ENCODE measurements around the gene ITPRID2.
A peak's percentile ranks its signal among the peaks of the same experiment; 100 is the strongest.

The ITPRID2 gene

GRCh38 chr2:181877181-181877664, 14.3 kb upstream of the ITPRID2 start:
- in situ Hi-C loops (cut with MboI; ENCODE audit: low pct_unique_long_range_greater_than_20kb, low sequenced_read_pairs) = no loop called here
- no peak for DNase-seq

DNA sequence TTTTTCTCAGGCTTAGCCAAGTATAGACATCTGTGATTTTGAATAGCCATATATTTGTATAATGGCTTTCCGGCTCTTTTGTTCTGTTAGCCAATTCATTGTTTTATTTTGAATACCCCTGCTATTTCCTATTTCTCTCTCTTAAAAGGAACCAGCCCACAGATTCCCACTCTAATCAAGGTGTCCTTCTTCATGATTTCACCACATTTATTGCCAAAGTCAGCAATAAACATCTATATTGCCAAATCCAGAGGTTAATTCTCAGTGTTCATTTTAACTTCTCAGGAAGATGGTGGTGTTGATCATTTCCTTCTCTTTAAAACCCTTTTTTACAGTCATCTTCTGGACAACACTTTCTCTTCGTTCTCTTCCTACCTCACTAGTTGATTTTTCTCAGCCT, 13.1 kb upstream of the ITPRID2 start:
- in situ Hi-C loops (cut with MboI; ENCODE audit: low pct_unique_long_range_greater_than_20kb, low sequenced_read_pairs) = no loop called here
- no peak for DNase-seq

GRCh38 chr2:181879295-181879694, 12.2 kb upstream of the ITPRID2 start:
- no peak for DNase-seq
- in situ Hi-C loops (cut with MboI; ENCODE audit: low pct_unique_long_range_greater_than_20kb, low sequenced_read_pairs) = no loop called here

GRCh38 chr2:181882246-181883020, 9.1 kb upstream of the ITPRID2 start:
- in situ Hi-C loops (cut with MboI; ENCODE audit: low pct_unique_long_range_greater_than_20kb, low sequenced_read_pairs) = no loop called here
- DNase-seq = no peak

DNA sequence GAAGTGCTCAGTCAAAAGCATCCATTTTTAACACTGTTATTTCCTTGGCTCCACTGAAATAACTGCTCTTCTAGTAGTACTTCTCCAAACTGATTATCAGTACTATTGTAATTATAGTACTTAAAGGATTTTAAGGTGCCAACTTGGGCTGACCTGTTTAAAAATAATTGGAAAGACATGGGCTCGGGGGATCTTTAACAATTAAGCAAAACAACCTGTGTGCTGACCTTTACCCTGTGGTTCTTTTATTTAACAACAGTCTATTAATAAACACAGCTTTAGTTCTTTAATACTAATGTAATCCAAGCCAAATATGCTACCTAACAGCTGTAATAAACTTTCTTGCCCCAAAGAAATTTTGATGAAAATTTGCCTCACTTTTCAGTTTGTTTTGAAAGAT, 6.9 kb upstream of the ITPRID2 start:
- in situ Hi-C loops (cut with MboI; ENCODE audit: low pct_unique_long_range_greater_than_20kb, low sequenced_read_pairs) = no loop called here
- DNase-seq = no peak

- no peak for DNase-seq
- in situ Hi-C loops (cut with MboI; ENCODE audit: low pct_unique_long_range_greater_than_20kb, low sequenced_read_pairs) = no loop called here
These were observed 6.4 kb upstream of the ITPRID2 start for GRCh38 chr2:181885096-181885495.

- in situ Hi-C loops (cut with MboI; ENCODE audit: low pct_unique_long_range_greater_than_20kb, low sequenced_read_pairs) = no loop called here
- no peak for DNase-seq
These were observed 5.3 kb upstream of the ITPRID2 start for GRCh38 chr2:181886192-181886591.

DNA sequence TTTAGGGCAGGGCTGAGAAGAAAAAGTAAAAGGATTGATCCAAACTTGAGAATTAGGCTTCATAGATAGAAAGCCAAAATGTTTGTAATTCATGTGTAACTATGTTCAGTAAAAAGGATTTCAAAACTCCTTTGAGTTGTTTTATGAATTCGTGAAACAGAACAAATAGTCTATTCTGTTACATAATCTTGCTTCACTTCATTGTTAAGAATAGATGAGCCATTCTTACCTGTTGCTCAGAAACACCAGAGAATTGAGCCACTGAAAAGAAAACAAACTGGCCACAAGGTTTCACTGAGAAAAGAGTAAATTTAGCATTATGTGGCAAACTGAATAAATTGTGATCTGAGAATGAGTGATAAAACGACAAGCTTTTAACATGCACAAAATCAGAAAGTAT, 4.5 kb upstream of the ITPRID2 start:
- in situ Hi-C loops (cut with MboI; ENCODE audit: low pct_unique_long_range_greater_than_20kb, low sequenced_read_pairs) = no loop called here
- no peak for DNase-seq

DNA sequence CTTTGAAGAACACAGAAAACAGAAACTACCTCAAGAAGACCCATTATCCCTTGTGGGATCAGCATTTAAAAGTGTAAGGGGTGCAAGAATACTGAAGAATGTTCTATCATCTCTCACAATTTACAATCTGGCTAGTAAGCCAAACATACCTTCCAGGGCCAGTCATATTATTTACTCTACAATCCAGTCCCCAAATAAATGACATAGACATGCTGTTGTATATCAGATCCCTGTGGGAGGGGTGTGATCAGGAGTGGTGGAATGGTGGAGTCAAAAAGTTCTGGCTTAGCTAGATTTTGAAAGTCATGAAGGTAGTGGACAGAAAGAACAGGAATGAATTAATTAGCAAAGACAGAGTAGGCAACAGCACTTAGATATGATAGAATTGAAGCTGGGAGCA, 1.8 kb upstream of the ITPRID2 start:
- in situ Hi-C loops (cut with MboI; ENCODE audit: low pct_unique_long_range_greater_than_20kb, low sequenced_read_pairs) = no loop called here
- no peak for DNase-seq

GRCh38 chr2:181890271-181890670, 1.3 kb upstream of the ITPRID2 start:
- in situ Hi-C loops (cut with MboI; ENCODE audit: low pct_unique_long_range_greater_than_20kb, low sequenced_read_pairs) = no loop called here
- no peak for DNase-seq

GRCh38 chr2:181891966-181892798, 652 bp downstream of the ITPRID2 start:
- DNase-seq = peak; percentile 73

DNA sequence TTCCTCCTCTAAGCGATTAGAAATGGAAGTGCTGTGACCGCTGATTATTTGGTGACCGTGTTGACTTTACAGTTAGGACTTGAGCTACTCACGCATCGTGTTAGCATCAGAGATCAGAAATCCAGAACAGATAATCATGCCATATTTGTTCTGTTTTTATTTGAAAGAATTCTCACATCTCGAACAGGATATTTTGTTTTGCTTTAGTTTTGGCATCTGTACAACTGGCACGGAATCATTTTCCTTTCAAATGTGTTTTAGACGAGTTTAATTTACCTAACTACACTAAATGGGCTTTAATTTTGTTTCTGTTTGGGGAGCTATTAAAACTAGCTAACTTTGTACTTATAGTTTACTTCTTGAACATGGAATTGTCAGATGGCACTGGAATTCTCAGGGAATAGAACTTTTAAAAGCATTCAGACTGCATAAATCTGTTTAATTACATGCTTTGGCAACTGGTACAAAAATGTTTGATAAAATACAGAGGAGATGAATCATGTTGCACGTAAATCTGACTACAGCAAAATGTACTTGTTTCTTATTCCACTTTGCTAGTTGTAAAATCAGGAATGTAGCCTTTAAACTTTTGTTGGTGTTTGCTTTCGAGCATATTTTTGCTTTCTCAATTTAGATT, 1.4 kb downstream of the ITPRID2 start:
- no peak for DNase-seq
- in situ Hi-C loops (cut with MboI; ENCODE audit: low pct_unique_long_range_greater_than_20kb, low sequenced_read_pairs) = no loop called here

More at GRCh38 chr2:181891966-181892798, 652 bp downstream of the ITPRID2 start:
- in situ Hi-C loops (cut with MboI; ENCODE audit: low pct_unique_long_range_greater_than_20kb, low sequenced_read_pairs) = no loop called here

- in situ Hi-C loops (cut with MboI; ENCODE audit: low pct_unique_long_range_greater_than_20kb, low sequenced_read_pairs) = no loop called here
These were observed 2.9 kb downstream of the ITPRID2 start for GRCh38 chr2:181894381-181894780.

DNA sequence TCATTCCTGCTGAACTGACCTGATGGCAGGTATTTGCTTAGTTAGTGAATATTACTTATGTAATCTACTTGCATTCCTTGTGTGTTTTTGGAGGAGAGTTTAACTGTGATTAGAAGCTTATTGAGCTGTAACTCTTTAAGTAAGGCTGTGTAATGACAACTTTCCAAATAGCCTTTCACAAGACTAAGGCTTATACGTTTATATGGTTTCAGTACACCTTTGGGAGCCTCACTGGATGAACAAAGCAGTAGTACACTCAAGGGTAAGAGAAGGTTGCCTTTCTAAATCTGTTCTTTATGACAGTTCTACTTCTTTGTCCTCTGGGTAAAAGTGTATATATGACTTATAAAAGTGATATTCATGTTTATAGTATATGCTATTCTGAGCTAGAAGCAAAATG, 4.3 kb downstream of the ITPRID2 start:
- in situ Hi-C loops (cut with MboI; ENCODE audit: low pct_unique_long_range_greater_than_20kb, low sequenced_read_pairs) = no loop called here
- DNase-seq = no peak

More at GRCh38 chr2:181894381-181894780, 2.9 kb downstream of the ITPRID2 start:
- no peak for DNase-seq

DNA sequence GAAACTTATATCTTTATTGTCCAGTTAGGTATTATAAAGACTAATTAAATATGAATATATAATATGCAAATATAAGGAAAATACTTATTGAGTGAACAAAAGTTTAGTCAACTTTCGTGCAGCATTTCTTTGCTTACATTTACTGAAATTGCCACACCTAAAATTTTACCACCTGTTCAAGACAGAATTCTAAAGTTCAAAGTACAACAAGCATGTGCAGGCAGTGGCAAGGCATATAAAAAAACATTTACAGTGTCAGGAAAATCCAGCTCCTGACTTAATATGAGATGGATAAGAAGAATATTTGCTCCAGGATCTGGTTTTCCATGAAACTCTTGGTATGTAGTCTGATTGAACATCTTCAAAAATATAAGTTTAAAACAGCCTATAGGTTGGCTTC, 4.8 kb downstream of the ITPRID2 start:
- in situ Hi-C loops (cut with MboI; ENCODE audit: low pct_unique_long_range_greater_than_20kb, low sequenced_read_pairs) = no loop called here
- DNase-seq = no peak

GRCh38 chr2:181900007-181900651, 8.6 kb downstream of the ITPRID2 start:
- in situ Hi-C loops (cut with MboI; ENCODE audit: low pct_unique_long_range_greater_than_20kb, low sequenced_read_pairs) = no loop called here
- peak; percentile 29 for DNase-seq

- in situ Hi-C loops (cut with MboI; ENCODE audit: low pct_unique_long_range_greater_than_20kb, low sequenced_read_pairs) = no loop called here
- DNase-seq = no peak
These were observed 11.1 kb downstream of the ITPRID2 start for GRCh38 chr2:181902625-181903024.

DNA sequence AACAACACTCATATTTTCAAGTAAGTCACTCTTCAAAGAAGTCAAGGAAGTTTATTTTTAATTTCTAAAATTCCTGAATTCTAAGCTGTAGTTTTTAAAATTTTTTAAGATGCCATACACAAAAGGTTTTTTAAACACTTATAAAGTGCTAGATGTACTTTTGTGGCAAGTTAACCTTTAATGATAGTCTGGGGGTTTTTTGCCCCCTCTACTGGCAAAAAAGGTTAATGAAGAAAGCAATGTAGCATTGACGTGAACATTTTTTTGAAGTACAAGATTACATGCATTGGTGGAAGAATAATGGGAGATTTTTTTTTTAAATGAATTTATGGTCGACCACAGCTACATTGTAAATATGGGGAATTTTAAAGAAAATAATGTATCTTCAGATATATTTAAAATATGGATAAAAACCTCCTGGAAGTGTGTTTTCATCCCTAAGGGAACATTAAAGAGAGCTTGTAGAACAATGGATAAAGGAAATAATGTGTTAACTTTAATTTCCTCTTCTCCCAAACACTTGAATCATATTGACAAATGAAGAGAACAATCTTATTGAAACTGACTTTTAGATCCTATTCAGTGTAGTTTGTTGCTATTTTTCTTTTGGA, 12.6 kb downstream of the ITPRID2 start:
- DNase-seq = peak; percentile 67

GRCh38 chr2:181907057-181907456, 15.5 kb downstream of the ITPRID2 start:
- in situ Hi-C loops (cut with MboI; ENCODE audit: low pct_unique_long_range_greater_than_20kb, low sequenced_read_pairs) = no loop called here
- DNase-seq = no peak

More for the DNA sequence above, 12.6 kb downstream of the ITPRID2 start:
- in situ Hi-C loops (cut with MboI; ENCODE audit: low pct_unique_long_range_greater_than_20kb, low sequenced_read_pairs) = no loop called here
